GM10266 (cell line): ENCODE data around the gene KDF1.

ENCODE experiments used
- DNase-seq: peaks from one replicate; pipeline ENCODE4 v3.0.0; 2012; ENCODE audit errors: extremely low spot score
- CTCF ChIP-seq: IDR thresholded peaks from 2 replicates; pipeline ENCODE4 v1.5.1; 2012; ENCODE audit warnings: mild to moderate bottlenecking, low read depth; ENCODE audit not compliant: control insufficient read depth, insufficient read depth; ENCODE audit errors: missing control alignments

Gene KDF1

GRCh38 chr1:26912147-26912490 lies 48.1 kb downstream of the KDF1 start:
- no peak for DNase-seq
- TF ChIP-seq CTCF = no peak

- TF ChIP-seq CTCF = no peak
- DNase-seq = no peak
Measured at GRCh38 chr1:26911399-26912146, 48.7 kb downstream of the KDF1 start.

GRCh38 chr1:26910343-26911160 lies 49.7 kb downstream of the KDF1 start:
- TF ChIP-seq CTCF = no peak

GRCh38 chr1:26909951-26910342 lies 50.3 kb downstream of the KDF1 start:
- TF ChIP-seq CTCF = no peak
- no peak for DNase-seq

More at GRCh38 chr1:26910343-26911160, 49.7 kb downstream of the KDF1 start:
- no peak for DNase-seq

GRCh38 chr1:26907071-26907917 lies 53.0 kb downstream of the KDF1 start:
- no peak for TF ChIP-seq CTCF
- DNase-seq = no peak

GRCh38 chr1:26900815-26901511 lies 59.3 kb downstream of the KDF1 start:
- TF ChIP-seq CTCF = no peak

More at GRCh38 chr1:26900815-26901511, 59.3 kb downstream of the KDF1 start:
- no peak for DNase-seq
